Liver (tissue), 9 donors: ENCODE data around the gene PMCH. TPM values are rescaled to one million over a fixed set of nuclear protein-coding genes. Genes with fewer than 3 reads are reported as not detected.

Experiments used
- DNase-seq: peaks from one replicate; pipeline ENCODE4 v3.0.0-alpha.2; 2017; ENCODE audit warnings: low spot score
- H3K27ac ChIP-seq, 2 donors: one replicate each; pipeline ENCODE4 v1.7.0; 2013; ENCODE audit warnings: inconsistent platforms in 2 of 2, low read length in 2 of 2, control low read depth in 1 of 2, low read depth in 1 of 2, mild to moderate bottlenecking in 1 of 2
- H3K27me3 ChIP-seq, 4 donors: one replicate each; pipeline versions ENCODE4 v1.6.1 to v1.7.0; 2013; ENCODE audit warnings: low read length in 3 of 4, inconsistent platforms in 1 of 4, mild to moderate bottlenecking in 1 of 4, moderate library complexity in 1 of 4; ENCODE audit not compliant: control insufficient read depth in 4 of 4, insufficient read depth in 4 of 4
- H3K36me3 ChIP-seq, 4 donors: one replicate each; pipeline versions ENCODE4 v1.6.1 to v1.7.0; 2013; ENCODE audit warnings: low read length in 3 of 4, mild to moderate bottlenecking in 3 of 4, low read depth in 1 of 4, moderate library complexity in 1 of 4; ENCODE audit not compliant: control insufficient read depth in 4 of 4, insufficient read depth in 3 of 4
- H3K4me1 ChIP-seq, 4 donors: one replicate each; pipeline versions ENCODE4 v1.6.1 to v1.7.0; 2013; ENCODE audit warnings: low read length in 3 of 4, mild to moderate bottlenecking in 3 of 4, moderate library complexity in 1 of 4; ENCODE audit not compliant: control insufficient read depth in 4 of 4, insufficient read depth in 4 of 4
- H3K4me3 ChIP-seq, 3 donors: one replicate each; pipeline versions ENCODE4 v1.6.1 to v1.7.0; 2013; ENCODE audit warnings: low read length in 3 of 3, control low read depth in 1 of 3, low read depth in 1 of 3, mild to moderate bottlenecking in 1 of 3
- H3K9ac ChIP-seq, 2 donors: one replicate each; pipeline ENCODE4 v1.7.0; 2013; ENCODE audit warnings: low read length in 2 of 2, mild to moderate bottlenecking in 2 of 2, moderate library complexity in 2 of 2, control low read depth in 1 of 2, low read depth in 1 of 2
- H3K9me3 ChIP-seq, 4 donors: one replicate each; pipeline versions ENCODE4 v1.6.1 to v1.7.0; 2013; ENCODE audit warnings: low read length in 3 of 4; ENCODE audit not compliant: control insufficient read depth in 4 of 4
- EGR1 ChIP-seq, 2 donors: IDR thresholded peaks; 2 replicates each; pipeline ENCODE4 v1.6.1; 2016 to 2018; ENCODE audit warnings: antibody characterized with exemption in 2 of 2, low read depth in 2 of 2
- FOXA1 ChIP-seq: IDR thresholded peaks from 2 replicates; pipeline ENCODE4 v1.6.1; 2016; ENCODE audit warnings: antibody characterized with exemption
- FOXA2 ChIP-seq: IDR thresholded peaks from 2 replicates; pipeline ENCODE4 v1.6.1; 2016; ENCODE audit warnings: antibody characterized with exemption
- GABPA ChIP-seq, 2 donors: IDR thresholded peaks in 1 of 2; conservative IDR thresholded peaks in 1 of 2; 2 replicates each; pipeline ENCODE4 v1.6.1; 2016; ENCODE audit warnings: antibody characterized with exemption in 2 of 2, mild to moderate bottlenecking in 1 of 2, moderate library complexity in 1 of 2
- HNF4A ChIP-seq, 2 donors: conservative IDR thresholded peaks; 2 replicates each; pipeline ENCODE4 v1.6.1; 2016; ENCODE audit warnings: antibody characterized with exemption in 2 of 2, mild to moderate bottlenecking in 2 of 2
- HNF4G ChIP-seq: IDR thresholded peaks from 2 replicates; pipeline ENCODE4 v1.6.1; 2016; ENCODE audit warnings: antibody characterized with exemption
- JUND ChIP-seq, 2 donors: IDR thresholded peaks; 2 replicates each; pipeline ENCODE4 v1.6.1; 2016; ENCODE audit warnings: antibody characterized with exemption in 2 of 2
- NR2F2 ChIP-seq: IDR thresholded peaks from 2 replicates; pipeline ENCODE4 v1.6.1; 2016; ENCODE audit warnings: antibody characterized with exemption
- RAD21 ChIP-seq, 2 donors: IDR thresholded peaks; 2 replicates each; pipeline ENCODE4 v1.6.1; 2016; ENCODE audit warnings: antibody characterized with exemption in 2 of 2, mild to moderate bottlenecking in 2 of 2
- RXRA ChIP-seq, 2 donors: IDR thresholded peaks; 2 replicates each; pipeline ENCODE4 v1.6.1; 2017 to 2018; ENCODE audit warnings: antibody characterized with exemption in 2 of 2, mild to moderate bottlenecking in 1 of 2
- SP1 ChIP-seq: IDR thresholded peaks from 2 replicates; pipeline ENCODE4 v1.6.1; 2018; ENCODE audit warnings: antibody characterized with exemption, mild to moderate bottlenecking
- TAF1 ChIP-seq: conservative IDR thresholded peaks from 2 replicates; pipeline ENCODE4 v1.6.1; 2016; ENCODE audit warnings: antibody characterized with exemption, mild to moderate bottlenecking
- YY1 ChIP-seq: IDR thresholded peaks from 2 replicates; pipeline ENCODE4 v1.6.1; 2016; ENCODE audit warnings: antibody characterized with exemption, mild to moderate bottlenecking
- WGBS: extraction: QIAGEN DNeasy Blood & Tissue Kit; methylation state at CpG from one replicate; pipeline ENCODE4 v1.1.7; 2013; 5-methylcytosine and 5-hydroxymethylcytosine counted together
- polyA plus RNA-seq, 2 donors: library from polyadenylated mRNA; stranded (reverse) in 1 of 2; unstranded in 1 of 2; fragments of 200-250 nt in 1 of 2; fragments of >200 nt in 1 of 2; fragmentation: Nextera tagmentation in 1 of 2; extraction: Ambion mirVana in 1 of 2; gene quantifications; one replicate each; pipeline versions ENCODE4 v1.2.1 to v1.2.3, GENCODE V29; 2013 to 2015
- total RNA-seq, 2 donors: library from RNA; depleted of rRNA; stranded (reverse); fragments of >200 nt; gene quantifications; one replicate each; pipeline ENCODE4 v1.2.3, GENCODE V29; 2014
- TF ChIP-seq, protein P1 (sequence below): IDR thresholded peaks from 2 replicates; pipeline ENCODE4 v1.6.1; 2016; ENCODE audit warnings: antibody characterized with exemption
- TF ChIP-seq, protein P2 (sequence below): IDR thresholded peaks from 2 replicates; pipeline ENCODE4 v1.6.1; 2016; ENCODE audit warnings: antibody characterized with exemption, mild to moderate bottlenecking
- TF ChIP-seq, protein P3 (sequence below): IDR thresholded peaks from 2 replicates; pipeline ENCODE4 v1.6.1; 2016; ENCODE audit warnings: antibody characterized with exemption
- TF ChIP-seq, protein P4 (sequence below): IDR thresholded peaks from 2 replicates; pipeline ENCODE4 v1.6.1; 2016; ENCODE audit warnings: antibody characterized with exemption
- TF ChIP-seq, protein P5 (sequence below): fragments of 150-350 bp; IDR thresholded peaks from 2 replicates; pipeline ENCODE4 v1.5.1; 2017; ENCODE audit warnings: improper control_type of control experiment, low read depth, low read length; ENCODE audit not compliant: missing input control
- donor health status: healthy.
- donor health status: healthy.
- donor health status: healthy.
- donor health status: healthy.
- donor health status: healthy.

The PMCH gene
- total and polyA plus RNA-seq, 4 donors: not detected

DNA sequence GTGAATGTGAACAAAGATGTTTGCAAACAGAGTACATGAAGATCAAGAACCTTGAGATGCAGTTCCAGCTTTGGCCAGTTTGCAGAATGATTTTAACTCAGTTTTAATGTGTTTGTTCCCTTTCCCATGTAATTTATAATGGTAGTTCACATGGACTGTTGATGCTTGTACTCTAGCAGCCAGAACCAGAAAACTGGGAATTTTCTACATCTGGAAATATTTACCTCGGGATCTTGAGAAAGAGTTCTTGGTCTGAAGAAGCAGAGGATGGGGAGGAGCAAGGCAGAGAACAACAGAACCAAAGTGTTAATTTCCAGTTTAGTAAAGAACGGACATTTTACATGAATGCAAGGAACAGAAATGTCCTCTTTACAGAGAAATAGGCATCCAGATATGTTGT is 37.0 kb upstream of the PMCH start:
- Histone ChIP-seq H3K27ac (no peak overlapping the region), H3K4me1 (no peaks in the 10 kb centered on the region), H3K9ac (no peak overlapping the region), H3K27me3 (no peaks in the 10 kb centered on the region), H3K4me3 (no peak overlapping the region), H3K36me3 (no peaks in the 10 kb centered on the region), H3K9me3 (no peaks in the 10 kb centered on the region)
- TF ChIP-seq, protein P1, sequence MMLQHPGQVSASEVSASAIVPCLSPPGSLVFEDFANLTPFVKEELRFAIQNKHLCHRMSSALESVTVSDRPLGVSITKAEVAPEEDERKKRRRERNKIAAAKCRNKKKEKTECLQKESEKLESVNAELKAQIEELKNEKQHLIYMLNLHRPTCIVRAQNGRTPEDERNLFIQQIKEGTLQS: no peak
- 79% methylated on average over 2 of the region's 2 CpGs for WGBS
- DNase-seq: no peak

DNA sequence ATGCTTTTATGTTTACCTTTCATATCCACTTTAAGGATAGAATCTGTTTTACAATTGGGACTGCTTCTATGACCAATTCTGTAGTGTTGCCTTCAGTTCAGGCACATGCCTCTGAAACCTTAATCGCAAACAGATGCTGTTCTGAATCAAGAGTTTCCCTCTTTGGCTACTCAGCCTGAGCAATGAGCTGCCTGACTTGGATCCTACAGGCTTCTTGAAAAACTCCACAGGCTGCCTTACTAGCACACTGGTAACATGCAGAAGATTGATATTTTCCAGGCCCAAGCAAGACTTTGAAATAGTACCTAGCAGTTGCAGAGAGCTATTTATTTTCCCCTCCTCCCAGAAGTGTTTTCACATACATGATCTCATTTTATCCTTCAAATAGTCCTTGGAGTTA is 34.8 kb upstream of the PMCH start:
- no peak overlapping the region for H3K4me3 ChIP-seq
- no peaks in the 10 kb centered on the region for H3K36me3 ChIP-seq
- WGBS: 91% methylated on average over 1 of the region's 1 CpG
- TF ChIP-seq, protein P2, sequence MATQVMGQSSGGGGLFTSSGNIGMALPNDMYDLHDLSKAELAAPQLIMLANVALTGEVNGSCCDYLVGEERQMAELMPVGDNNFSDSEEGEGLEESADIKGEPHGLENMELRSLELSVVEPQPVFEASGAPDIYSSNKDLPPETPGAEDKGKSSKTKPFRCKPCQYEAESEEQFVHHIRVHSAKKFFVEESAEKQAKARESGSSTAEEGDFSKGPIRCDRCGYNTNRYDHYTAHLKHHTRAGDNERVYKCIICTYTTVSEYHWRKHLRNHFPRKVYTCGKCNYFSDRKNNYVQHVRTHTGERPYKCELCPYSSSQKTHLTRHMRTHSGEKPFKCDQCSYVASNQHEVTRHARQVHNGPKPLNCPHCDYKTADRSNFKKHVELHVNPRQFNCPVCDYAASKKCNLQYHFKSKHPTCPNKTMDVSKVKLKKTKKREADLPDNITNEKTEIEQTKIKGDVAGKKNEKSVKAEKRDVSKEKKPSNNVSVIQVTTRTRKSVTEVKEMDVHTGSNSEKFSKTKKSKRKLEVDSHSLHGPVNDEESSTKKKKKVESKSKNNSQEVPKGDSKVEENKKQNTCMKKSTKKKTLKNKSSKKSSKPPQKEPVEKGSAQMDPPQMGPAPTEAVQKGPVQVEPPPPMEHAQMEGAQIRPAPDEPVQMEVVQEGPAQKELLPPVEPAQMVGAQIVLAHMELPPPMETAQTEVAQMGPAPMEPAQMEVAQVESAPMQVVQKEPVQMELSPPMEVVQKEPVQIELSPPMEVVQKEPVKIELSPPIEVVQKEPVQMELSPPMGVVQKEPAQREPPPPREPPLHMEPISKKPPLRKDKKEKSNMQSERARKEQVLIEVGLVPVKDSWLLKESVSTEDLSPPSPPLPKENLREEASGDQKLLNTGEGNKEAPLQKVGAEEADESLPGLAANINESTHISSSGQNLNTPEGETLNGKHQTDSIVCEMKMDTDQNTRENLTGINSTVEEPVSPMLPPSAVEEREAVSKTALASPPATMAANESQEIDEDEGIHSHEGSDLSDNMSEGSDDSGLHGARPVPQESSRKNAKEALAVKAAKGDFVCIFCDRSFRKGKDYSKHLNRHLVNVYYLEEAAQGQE: no peak
- TF ChIP-seq TAF1 (no peak), SP1 (no peak), FOXA2 (no peak), NR2F2 (no peak), RAD21 (IDR thresholded peaks at IDR 0.05) (no peak), YY1 (no peak), HNF4A (conservative IDR thresholded peaks at IDR 0.05) (no peak), HNF4G (no peak), GABPA (IDR thresholded peaks at IDR 0.05 in 1 of 2, conservative IDR thresholded peaks at IDR 0.05 in 1 of 2) (no peak), RXRA (IDR thresholded peaks at IDR 0.05) (no peak), EGR1 (IDR thresholded peaks at IDR 0.05; ENCODE audit: low read depth in 2 of 2) (no peak), FOXA1 (no peak), JUND (IDR thresholded peaks at IDR 0.05) (no peak)
- TF ChIP-seq, protein P3, sequence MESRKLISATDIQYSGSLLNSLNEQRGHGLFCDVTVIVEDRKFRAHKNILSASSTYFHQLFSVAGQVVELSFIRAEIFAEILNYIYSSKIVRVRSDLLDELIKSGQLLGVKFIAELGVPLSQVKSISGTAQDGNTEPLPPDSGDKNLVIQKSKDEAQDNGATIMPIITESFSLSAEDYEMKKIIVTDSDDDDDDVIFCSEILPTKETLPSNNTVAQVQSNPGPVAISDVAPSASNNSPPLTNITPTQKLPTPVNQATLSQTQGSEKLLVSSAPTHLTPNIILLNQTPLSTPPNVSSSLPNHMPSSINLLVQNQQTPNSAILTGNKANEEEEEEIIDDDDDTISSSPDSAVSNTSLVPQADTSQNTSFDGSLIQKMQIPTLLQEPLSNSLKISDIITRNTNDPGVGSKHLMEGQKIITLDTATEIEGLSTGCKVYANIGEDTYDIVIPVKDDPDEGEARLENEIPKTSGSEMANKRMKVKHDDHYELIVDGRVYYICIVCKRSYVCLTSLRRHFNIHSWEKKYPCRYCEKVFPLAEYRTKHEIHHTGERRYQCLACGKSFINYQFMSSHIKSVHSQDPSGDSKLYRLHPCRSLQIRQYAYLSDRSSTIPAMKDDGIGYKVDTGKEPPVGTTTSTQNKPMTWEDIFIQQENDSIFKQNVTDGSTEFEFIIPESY: no peak
- TF ChIP-seq, protein P4, sequence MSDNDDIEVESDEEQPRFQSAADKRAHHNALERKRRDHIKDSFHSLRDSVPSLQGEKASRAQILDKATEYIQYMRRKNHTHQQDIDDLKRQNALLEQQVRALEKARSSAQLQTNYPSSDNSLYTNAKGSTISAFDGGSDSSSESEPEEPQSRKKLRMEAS: no peak
- TF ChIP-seq, protein P5, sequence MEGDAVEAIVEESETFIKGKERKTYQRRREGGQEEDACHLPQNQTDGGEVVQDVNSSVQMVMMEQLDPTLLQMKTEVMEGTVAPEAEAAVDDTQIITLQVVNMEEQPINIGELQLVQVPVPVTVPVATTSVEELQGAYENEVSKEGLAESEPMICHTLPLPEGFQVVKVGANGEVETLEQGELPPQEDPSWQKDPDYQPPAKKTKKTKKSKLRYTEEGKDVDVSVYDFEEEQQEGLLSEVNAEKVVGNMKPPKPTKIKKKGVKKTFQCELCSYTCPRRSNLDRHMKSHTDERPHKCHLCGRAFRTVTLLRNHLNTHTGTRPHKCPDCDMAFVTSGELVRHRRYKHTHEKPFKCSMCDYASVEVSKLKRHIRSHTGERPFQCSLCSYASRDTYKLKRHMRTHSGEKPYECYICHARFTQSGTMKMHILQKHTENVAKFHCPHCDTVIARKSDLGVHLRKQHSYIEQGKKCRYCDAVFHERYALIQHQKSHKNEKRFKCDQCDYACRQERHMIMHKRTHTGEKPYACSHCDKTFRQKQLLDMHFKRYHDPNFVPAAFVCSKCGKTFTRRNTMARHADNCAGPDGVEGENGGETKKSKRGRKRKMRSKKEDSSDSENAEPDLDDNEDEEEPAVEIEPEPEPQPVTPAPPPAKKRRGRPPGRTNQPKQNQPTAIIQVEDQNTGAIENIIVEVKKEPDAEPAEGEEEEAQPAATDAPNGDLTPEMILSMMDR: no peak
- TF ChIP-seq, protein P1: no peak
- no peak overlapping the region for H3K9ac ChIP-seq
- H3K27ac ChIP-seq: no peak overlapping the region
- no peak for DNase-seq
- no peaks in the 10 kb centered on the region for H3K4me1 ChIP-seq
- no peaks in the 10 kb centered on the region for H3K9me3 ChIP-seq
- H3K27me3 ChIP-seq: no peaks in the 10 kb centered on the region
